Adipocyte (in vitro differentiated cells): Measurements from ENCODE around the gene DMRTB1.

Experiments used
- DNase-seq: peaks from one replicate; pipeline ENCODE4 v3.0.0-alpha.2; 2015; ENCODE audit warnings: low read depth
- H3K27me3 ChIP-seq: replicated peaks from 2 replicates; pipeline ENCODE4 v1.7.0; 2013; ENCODE audit warnings: mild to moderate bottlenecking, low read length, moderate library complexity; ENCODE audit not compliant: control insufficient read depth, insufficient read depth
- H3K36me3 ChIP-seq: 2 replicates; pipeline ENCODE4 v1.7.0; 2013; ENCODE audit warnings: low read length, mild to moderate bottlenecking, moderate library complexity; ENCODE audit not compliant: control insufficient read depth, insufficient read depth, severe bottlenecking
- H3K4me1 ChIP-seq: 2 replicates; pipeline ENCODE4 v1.7.0; 2013; ENCODE audit warnings: mild to moderate bottlenecking, low read length, moderate library complexity; ENCODE audit not compliant: control insufficient read depth, insufficient read depth
- H3K4me3 ChIP-seq: 2 replicates; pipeline ENCODE4 v1.7.0; 2013; ENCODE audit warnings: mild to moderate bottlenecking, low read length, moderate library complexity
- H3K9ac ChIP-seq: 2 replicates; pipeline ENCODE4 v1.7.0; 2013; ENCODE audit warnings: mild to moderate bottlenecking, low read length, moderate library complexity
- H3K9me3 ChIP-seq: 2 replicates; pipeline ENCODE4 v1.7.0; 2013; ENCODE audit warnings: mild to moderate bottlenecking, low read length, moderate library complexity; ENCODE audit not compliant: control insufficient read depth

The DMRTB1 gene

GRCh38 chr1:53514436-53514835 is 55.2 kb downstream of the DMRTB1 start:
- peaks cover 13% of the 10 kb centered on the region for H3K4me1 ChIP-seq
- no peak for DNase-seq

DNA sequence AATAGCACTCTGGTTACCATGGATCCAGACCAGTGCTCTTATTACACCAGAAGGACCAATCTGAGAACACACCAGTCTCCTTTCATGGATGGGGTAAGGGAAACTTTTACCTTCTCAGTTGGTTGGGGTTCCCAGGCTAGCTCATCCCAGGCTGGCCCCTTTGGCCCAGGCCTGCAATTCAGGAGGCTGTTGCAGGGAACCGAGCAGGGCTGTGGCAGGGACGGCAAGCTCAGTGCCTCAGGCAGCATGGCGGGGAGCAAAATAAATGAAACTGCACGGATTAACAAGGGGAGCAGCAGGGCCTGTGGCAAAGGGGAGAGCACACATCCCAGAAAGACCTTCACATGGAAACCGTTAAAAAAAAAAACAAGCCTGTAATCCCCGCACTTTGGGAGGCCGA is 57.0 kb downstream of the DMRTB1 start:
- Histone ChIP-seq H3K9ac (no peak overlapping the region), H3K4me1 (peaks cover 18% of the 10 kb centered on the region), H3K4me3 (no peak overlapping the region), H3K9me3 (no peaks in the 10 kb centered on the region), H3K27me3 (no peaks in the 10 kb centered on the region), H3K36me3 (no peaks in the 10 kb centered on the region)
- no peak for DNase-seq

More at GRCh38 chr1:53514436-53514835, 55.2 kb downstream of the DMRTB1 start:
- Histone ChIP-seq H3K9ac (no peak overlapping the region), H3K27me3 (no peaks in the 10 kb centered on the region), H3K9me3 (no peaks in the 10 kb centered on the region), H3K36me3 (no peaks in the 10 kb centered on the region), H3K4me3 (no peak overlapping the region)
